Effector memory CD8-positive, alpha-beta T cell (primary cell): ENCODE measurements around the gene AJAP1.

Experiments used
- ATAC-seq: fragments of 150-1000 bp; cut with Tn5 transposase; replicated peaks from 2 replicates; pipeline ENCODE4 v1.10.0; 2021; ENCODE audit warnings: mild to moderate bottlenecking, moderate library complexity
- DNase-seq, 3 experiments: peaks; one replicate each; pipeline ENCODE4 v3.0.0; 2021
- H3K27ac Mint-ChIP-seq, 2 donors: one replicate each; pipeline ENCODE4 v1.8.0; 2022; ENCODE audit warnings: mild to moderate bottlenecking in 2 of 2, mixed read lengths in 2 of 2, moderate library complexity in 2 of 2
- H3K27me3 Mint-ChIP-seq, 2 donors: one replicate each; pipeline ENCODE4 v1.8.0; 2022; ENCODE audit warnings: mixed read lengths in 2 of 2
- H3K36me3 Mint-ChIP-seq: one replicate; pipeline ENCODE4 v1.8.0; 2022; ENCODE audit warnings: mild to moderate bottlenecking, moderate library complexity, mixed read lengths; ENCODE audit not compliant: insufficient read depth
- H3K4me1 Mint-ChIP-seq, 2 donors: one replicate each; pipeline ENCODE4 v1.8.0; 2022; ENCODE audit warnings: low read depth in 2 of 2, mixed read lengths in 2 of 2
- H3K4me3 Mint-ChIP-seq, 2 donors: one replicate each; pipeline ENCODE4 v1.8.0; 2022; ENCODE audit warnings: mild to moderate bottlenecking in 2 of 2, mixed read lengths in 2 of 2, moderate library complexity in 2 of 2
- H3K9me3 Mint-ChIP-seq, 2 donors: one replicate each; pipeline ENCODE4 v1.8.0; 2022; ENCODE audit warnings: mixed read lengths in 2 of 2

Gene AJAP1

GRCh38 chr1:4803335-4803734, 148.9 kb downstream of the AJAP1 start:
- H3K4me1 Mint-ChIP-seq, result no peaks in the 10 kb centered on the region
- H3K36me3 Mint-ChIP-seq, result no peaks in the 10 kb centered on the region
- ATAC-seq (no peak), DNase-seq (no peak)
- H3K27me3 Mint-ChIP-seq, result peaks cover 66 to 77% of the 10 kb centered on the region in 2 donors
- no peak overlapping the region for H3K4me3 Mint-ChIP-seq
- H3K9me3 Mint-ChIP-seq, result peaks cover 0 to 13% of the 10 kb centered on the region in 2 donors
- H3K27ac Mint-ChIP-seq, result no peak overlapping the region

GRCh38 chr1:4805987-4806386, 151.6 kb downstream of the AJAP1 start:
- Mint-ChIP-seq H3K4me3 (no peak overlapping the region), H3K4me1 (no peaks in the 10 kb centered on the region), H3K27me3 (peaks cover 63 to 72% of the 10 kb centered on the region in 2 donors), H3K9me3 (peaks cover 2 to 13% of the 10 kb centered on the region in 2 donors), H3K27ac (no peak overlapping the region), H3K36me3 (no peaks in the 10 kb centered on the region)
- ATAC-seq (no peak), DNase-seq (no peak)

- no peak for DNase-seq
- no peak overlapping the region for H3K27ac Mint-ChIP-seq
Observed at GRCh38 chr1:4820543-4820942, 166.1 kb downstream of the AJAP1 start.

GRCh38 chr1:4825800-4826450, 171.5 kb downstream of the AJAP1 start:
- Mint-ChIP-seq H3K4me3 (no peak overlapping the region), H3K4me1 (no peaks in the 10 kb centered on the region), H3K9me3 (no peaks in the 10 kb centered on the region), H3K36me3 (no peaks in the 10 kb centered on the region), H3K27ac (no peak overlapping the region), H3K27me3 (peaks cover 19 to 54% of the 10 kb centered on the region in 2 donors)
- DNase-seq (no peak), ATAC-seq (no peak)

More at GRCh38 chr1:4820543-4820942, 166.1 kb downstream of the AJAP1 start:
- Mint-ChIP-seq H3K4me3 (no peak overlapping the region), H3K4me1 (no peaks in the 10 kb centered on the region), H3K27me3 (peaks cover 1 to 5% of the 10 kb centered on the region in 2 donors), H3K9me3 (no peaks in the 10 kb centered on the region), H3K36me3 (no peaks in the 10 kb centered on the region)
- ATAC-seq, result no peak

- Mint-ChIP-seq H3K4me3 (no peak overlapping the region), H3K36me3 (no peaks in the 10 kb centered on the region), H3K9me3 (no peaks in the 10 kb centered on the region), H3K4me1 (no peaks in the 10 kb centered on the region), H3K27me3 (peaks cover 13 to 65% of the 10 kb centered on the region in 2 donors), H3K27ac (no peak overlapping the region)
- DNase-seq, result no peak
- ATAC-seq, result no peak
Observed at GRCh38 chr1:4830707-4831106, 176.3 kb downstream of the AJAP1 start.

- DNase-seq, result no peak
- Mint-ChIP-seq H3K27me3 (peaks cover 33 to 64% of the 10 kb centered on the region in 2 donors), H3K9me3 (peaks cover 0 to 4% of the 10 kb centered on the region in 2 donors), H3K4me3 (no peak overlapping the region), H3K27ac (no peak overlapping the region), H3K36me3 (no peaks in the 10 kb centered on the region), H3K4me1 (no peaks in the 10 kb centered on the region)
- no peak for ATAC-seq
Observed at GRCh38 chr1:4836574-4836973, 182.2 kb downstream of the AJAP1 start.

GRCh38 chr1:4837031-4837600, 182.7 kb downstream of the AJAP1 start:
- no peak overlapping the region for H3K27ac Mint-ChIP-seq
- H3K9me3 Mint-ChIP-seq, result peaks cover 0 to 4% of the 10 kb centered on the region in 2 donors
- H3K27me3 Mint-ChIP-seq, result peaks cover 39 to 69% of the 10 kb centered on the region in 2 donors
- no peaks in the 10 kb centered on the region for H3K4me1 Mint-ChIP-seq
- ATAC-seq (no peak), DNase-seq (no peak)
- no peaks in the 10 kb centered on the region for H3K36me3 Mint-ChIP-seq
- no peak overlapping the region for H3K4me3 Mint-ChIP-seq

GRCh38 chr1:4837752-4838151, 183.3 kb downstream of the AJAP1 start:
- ATAC-seq, result no peak
- Mint-ChIP-seq H3K36me3 (no peaks in the 10 kb centered on the region), H3K4me3 (no peak overlapping the region), H3K4me1 (no peaks in the 10 kb centered on the region), H3K9me3 (peaks cover 0 to 4% of the 10 kb centered on the region in 2 donors), H3K27me3 (peaks cover 45 to 72% of the 10 kb centered on the region in 2 donors), H3K27ac (no peak overlapping the region)
- no peak for DNase-seq

GRCh38 chr1:4838231-4838630, 183.8 kb downstream of the AJAP1 start:
- H3K27me3 Mint-ChIP-seq, result peaks cover 45 to 67% of the 10 kb centered on the region in 2 donors
- H3K9me3 Mint-ChIP-seq, result peaks cover 0 to 4% of the 10 kb centered on the region in 2 donors
- DNase-seq (no peak), ATAC-seq (no peak)
- no peaks in the 10 kb centered on the region for H3K4me1 Mint-ChIP-seq
- H3K27ac Mint-ChIP-seq, result no peak overlapping the region
- H3K36me3 Mint-ChIP-seq, result no peaks in the 10 kb centered on the region
- H3K4me3 Mint-ChIP-seq, result no peak overlapping the region
